Dermis blood vessel endothelial cell (primary cell): ENCODE data around the gene LAPTM5. TPM values are rescaled to one million over a fixed set of nuclear protein-coding genes. Genes with fewer than 3 reads are reported as not detected.
"Not testable (repeated sequence)": the region's sequence is repeated elsewhere in the genome, so short reads cannot be mapped to it uniquely, and the experiment has no call there.

Experiments
- DNase-seq: peaks from one replicate; pipeline ENCODE4 v3.0.0; 2010
- total RNA-seq: library from RNA; depleted of rRNA; stranded (reverse); fragments of >200 nt; gene quantifications from 2 replicates; pipeline ENCODE4 v1.2.3, GENCODE V29; 2014

LAPTM5 gene
- total RNA-seq: 23.1 and 39.9 TPM in 2 replicates

GRCh38 chr1:30757352-30758120 is at the start of gene LAPTM5:
Gene LAPTM5, minus strand, starts transcription at chr1:30757774. Its CDS starts 29 bp downstream, at chr1:30757745.
- peak; percentile 40 for DNase-seq

GRCh38 chr1:30806381-30807317 is 49.1 kb upstream of the LAPTM5 start:
- no peak for DNase-seq

- DNase-seq: no peak
Observed at GRCh38 chr1:30805304-30806003, 47.9 kb upstream of the LAPTM5 start.

GRCh38 chr1:30804822-30805221 is 47.2 kb upstream of the LAPTM5 start:
- no peak for DNase-seq

GRCh38 chr1:30804352-30804751 is 46.8 kb upstream of the LAPTM5 start:
- DNase-seq: no peak

- DNase-seq: no peak
Observed at GRCh38 chr1:30803562-30803961, 46.0 kb upstream of the LAPTM5 start.

GRCh38 chr1:30801771-30802198 is 44.2 kb upstream of the LAPTM5 start:
- DNase-seq: peak; percentile 78

GRCh38 chr1:30799233-30799511 is 41.6 kb upstream of the LAPTM5 start:
- DNase-seq: no peak

- DNase-seq: peak; percentile 22
Observed at GRCh38 chr1:30798389-30799232, 41.0 kb upstream of the LAPTM5 start.

- no peak for DNase-seq
Observed at GRCh38 chr1:30795026-30795425, 37.5 kb upstream of the LAPTM5 start.

- no peak for DNase-seq
Observed at GRCh38 chr1:30794260-30794659, 36.7 kb upstream of the LAPTM5 start.

- DNase-seq: no peak
Observed at GRCh38 chr1:30793209-30793608, 35.6 kb upstream of the LAPTM5 start.

- no peak for DNase-seq
Observed at GRCh38 chr1:30791868-30792267, 34.3 kb upstream of the LAPTM5 start.

- no peak for DNase-seq
Observed at GRCh38 chr1:30790850-30791778, 33.5 kb upstream of the LAPTM5 start.

- DNase-seq: not testable (repeated sequence)
Observed at GRCh38 chr1:30790256-30790525, 32.6 kb upstream of the LAPTM5 start.

- DNase-seq: no peak
Observed at GRCh38 chr1:30789388-30790255, 32.0 kb upstream of the LAPTM5 start.

GRCh38 chr1:30788580-30789387 is 31.2 kb upstream of the LAPTM5 start:
- no peak for DNase-seq

- no peak for DNase-seq
Observed at GRCh38 chr1:30787856-30788495, 30.4 kb upstream of the LAPTM5 start.

- no peak for DNase-seq
Observed at GRCh38 chr1:30787266-30787665, 29.7 kb upstream of the LAPTM5 start.
